Prostate gland (tissue), 2 donors: ENCODE data around the gene BTG2.

Experiments
- CTCF ChIP-seq, 4 experiments: fragments of 200-600 bp in 2 of 4; fragments of 450-650 bp in 2 of 4; sonication (generic) in 2 of 4; IDR thresholded peaks; 1 replicate in 3 of 4; 2 replicates in 1 of 4; pipeline ENCODE4 v1.5.1; 2016 to 2019; ENCODE audit warnings: antibody characterized with exemption in 4 of 4, mild to moderate bottlenecking in 2 of 4, moderate library complexity in 2 of 4
- POLR2A ChIP-seq: fragments of 450-650 bp; IDR thresholded peaks from one replicate; pipeline ENCODE4 v1.6.1; 2016; ENCODE audit warnings: antibody characterized with exemption, mild to moderate bottlenecking
- POLR2AphosphoS5 ChIP-seq: sonication (generic); formaldehyde crosslinking; IDR thresholded peaks from one replicate; pipeline ENCODE4 v1.6.1; 2017; ENCODE audit warnings: antibody characterized with exemption

DNA sequence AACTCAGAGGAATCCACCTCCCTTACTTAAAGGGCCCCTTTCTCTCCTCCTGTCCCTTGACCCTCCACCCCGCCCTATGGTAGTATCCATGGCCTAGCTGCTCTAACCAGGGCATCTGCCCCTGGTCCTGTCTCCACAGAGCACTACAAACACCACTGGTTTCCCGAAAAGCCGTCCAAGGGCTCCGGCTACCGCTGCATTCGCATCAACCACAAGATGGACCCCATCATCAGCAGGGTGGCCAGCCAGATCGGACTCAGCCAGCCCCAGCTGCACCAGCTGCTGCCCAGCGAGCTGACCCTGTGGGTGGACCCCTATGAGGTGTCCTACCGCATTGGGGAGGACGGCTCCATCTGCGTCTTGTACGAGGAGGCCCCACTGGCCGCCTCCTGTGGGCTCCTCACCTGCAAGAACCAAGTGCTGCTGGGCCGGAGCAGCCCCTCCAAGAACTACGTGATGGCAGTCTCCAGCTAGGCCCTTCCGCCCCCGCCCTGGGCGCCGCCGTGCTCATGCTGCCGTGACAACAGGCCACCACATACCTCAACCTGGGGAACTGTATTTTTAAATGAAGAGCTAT lies 1.7 kb downstream of the BTG2 start:
- TF ChIP-seq POLR2A (peak; percentile 4), POLR2AphosphoS5 (no peak), CTCF (IDR thresholded peaks at IDR 0.05) (no peak)
